GM23338 (cell line): Measurements from ENCODE around the gene RAP1A. TPM values are rescaled to one million over a fixed set of nuclear protein-coding genes. Genes with fewer than 3 reads are reported as not detected.

Experiments
- ATAC-seq: fragments of 200-7000 bp; cut with Tn5 transposase; 3 replicates; pipeline ENCODE4 v1.9.1; 2020
- DNase-seq: peaks from one replicate; pipeline ENCODE4 v3.0.0-alpha.2; 2015; ENCODE audit warnings: low spot score
- H2AFZ ChIP-seq: fragments of 200-600 bp; sonication (generic); 2 replicates; pipeline ENCODE4 v1.8.0; 2016; ENCODE audit warnings: antibody characterized with exemption, mild to moderate bottlenecking, moderate library complexity
- H3F3A ChIP-seq: fragments of 200-600 bp; sonication (generic); replicated peaks from 2 replicates; pipeline ENCODE4 v1.8.0; 2017; ENCODE audit warnings: antibody characterized with exemption, mixed run types, low read depth
- H3K27ac ChIP-seq: fragments of 200-600 bp; sonication (generic); 2 replicates; pipeline ENCODE4 v1.6.1; 2016; ENCODE audit warnings: low read depth
- H3K27me3 ChIP-seq: fragments of 200-600 bp; sonication (generic); 2 replicates; pipeline ENCODE4 v1.8.0; 2016; ENCODE audit warnings: mild to moderate bottlenecking, mixed run types, moderate library complexity; ENCODE audit not compliant: insufficient read depth
- H3K36me3 ChIP-seq: fragments of 200-600 bp; sonication (generic); 2 replicates; pipeline ENCODE4 v1.8.0; 2016; ENCODE audit warnings: mild to moderate bottlenecking; ENCODE audit not compliant: insufficient read depth
- H3K4me1 ChIP-seq: fragments of 200-600 bp; sonication (generic); 2 replicates; pipeline ENCODE4 v1.8.0; 2016; ENCODE audit warnings: mild to moderate bottlenecking, moderate library complexity; ENCODE audit not compliant: insufficient read depth
- H3K4me2 ChIP-seq: fragments of 200-600 bp; sonication (generic); 2 replicates; pipeline ENCODE4 v1.7.1; 2017; ENCODE audit warnings: mixed run types
- H3K4me3 ChIP-seq: fragments of 200-600 bp; sonication (generic); 2 replicates; pipeline ENCODE4 v1.6.1; 2016; ENCODE audit warnings: mixed run types
- H3K79me2 ChIP-seq: fragments of 200-600 bp; sonication (generic); replicated peaks from 2 replicates; pipeline ENCODE4 v1.8.0; 2017; ENCODE audit warnings: mild to moderate bottlenecking; ENCODE audit not compliant: insufficient read depth
- H3K9me2 ChIP-seq: fragments of 200-600 bp; sonication (generic); 2 replicates; pipeline ENCODE4 v1.8.0; 2017; ENCODE audit not compliant: insufficient read depth
- H4K20me1 ChIP-seq: fragments of 200-600 bp; sonication (generic); replicated peaks from 2 replicates; pipeline ENCODE4 v1.8.0; 2017; ENCODE audit warnings: mild to moderate bottlenecking; ENCODE audit not compliant: insufficient read depth
- H3K27ac Mint-ChIP-seq: 2 replicates; pipeline ENCODE4 v1.8.0; 2020; ENCODE audit warnings: inconsistent platforms, mild to moderate bottlenecking, moderate library complexity, mixed read lengths
- H3K27me3 Mint-ChIP-seq: 3 replicates; pipeline ENCODE4 v1.8.0; 2022; ENCODE audit warnings: low read depth, mild to moderate bottlenecking, moderate library complexity, mixed read lengths, inconsistent platforms; ENCODE audit not compliant: insufficient read depth, poor library complexity
- H3K36me3 Mint-ChIP-seq: 3 replicates; pipeline ENCODE4 v1.8.0; 2021; ENCODE audit warnings: low read depth, mild to moderate bottlenecking, inconsistent platforms, moderate library complexity, mixed read lengths
- H3K4me1 Mint-ChIP-seq: 3 replicates; pipeline ENCODE4 v1.8.0; 2020; ENCODE audit warnings: mild to moderate bottlenecking, inconsistent platforms, mixed read lengths
- H3K4me3 Mint-ChIP-seq: 3 replicates; pipeline ENCODE4 v1.8.0; 2021; ENCODE audit warnings: moderate library complexity, mild to moderate bottlenecking, inconsistent platforms, mixed read lengths
- H3K9me3 Mint-ChIP-seq: 3 replicates; pipeline ENCODE4 v1.8.0; 2020; ENCODE audit warnings: moderate library complexity, mild to moderate bottlenecking, inconsistent platforms, mixed read lengths
- CREB1 ChIP-seq: fragments of 250-450 bp; sonication (Bioruptor Pico); IDR thresholded peaks from 2 replicates; pipeline ENCODE4 v1.5.0; 2020; ENCODE audit warnings: low read depth, mild to moderate bottlenecking, moderate library complexity
- EZH2 ChIP-seq: fragments of 200-600 bp; sonication (generic); IDR thresholded peaks from one replicate; pipeline ENCODE4 v1.8.0; 2017; ENCODE audit warnings: antibody characterized with exemption, mild to moderate bottlenecking, low read depth; ENCODE audit not compliant: unreplicated experiment
- EZH2phosphoT487 ChIP-seq: fragments of 200-600 bp; sonication (generic); IDR thresholded peaks from one replicate; pipeline ENCODE4 v1.8.1; 2018; ENCODE audit warnings: antibody characterized with exemption; ENCODE audit not compliant: unreplicated experiment
- JUNB ChIP-seq: IDR thresholded peaks from one replicate; pipeline ENCODE4 v1.6.1; 2016; ENCODE audit warnings: antibody characterized with exemption; ENCODE audit not compliant: unreplicated experiment
- NANOG ChIP-seq: IDR thresholded peaks from 2 replicates; pipeline ENCODE4 v1.6.1; 2016; ENCODE audit warnings: antibody characterized with exemption, borderline replicate concordance
- POLR2AphosphoS5 ChIP-seq: IDR thresholded peaks from 2 replicates; pipeline ENCODE4 v1.6.1; 2016; ENCODE audit warnings: antibody characterized with exemption, low read depth
- REST ChIP-seq: IDR thresholded peaks from one replicate; pipeline ENCODE4 v1.6.1; 2018; ENCODE audit warnings: antibody characterized with exemption; ENCODE audit not compliant: unreplicated experiment
- STAT1 ChIP-seq: IDR thresholded peaks from one replicate; pipeline ENCODE4 v1.6.1; 2016; ENCODE audit warnings: antibody characterized with exemption; ENCODE audit not compliant: unreplicated experiment
- ZNF114 ChIP-seq: fragments of 250-450 bp; sonication (Bioruptor Pico); IDR thresholded peaks from 2 replicates; pipeline ENCODE4 v1.5.0; 2020; ENCODE audit warnings: mild to moderate bottlenecking, moderate library complexity
- ZNF331 ChIP-seq: fragments of 250-450 bp; sonication (Bioruptor Pico); IDR thresholded peaks from 2 replicates; pipeline ENCODE4 v1.5.0; 2020; ENCODE audit warnings: low read depth, mild to moderate bottlenecking, moderate library complexity
- ZNF462 ChIP-seq: fragments of 250-450 bp; sonication (Bioruptor Pico); IDR thresholded peaks from 2 replicates; pipeline ENCODE4 v1.5.0; 2020; ENCODE audit warnings: mild to moderate bottlenecking, moderate library complexity
- polyA plus RNA-seq: library from polyadenylated mRNA; unstranded; fragments of >200 nt; fragmentation: Nextera tagmentation; extraction: Ambion mirVana; gene quantifications from 2 replicates; pipeline ENCODE4 v1.2.1, GENCODE V29; 2016
- total RNA-seq: library from RNA; depleted of rRNA; stranded (reverse); fragments of >200 nt; shearing (Covaris generic); gene quantifications from 2 replicates; pipeline ENCODE4 v1.2.3, GENCODE V29; 2014
- TF ChIP-seq, protein P1 (sequence below): IDR thresholded peaks from 2 replicates; pipeline ENCODE4 v1.6.1; 2016; ENCODE audit warnings: antibody characterized with exemption
- TF ChIP-seq, protein P2 (sequence below), 2 experiments: fragments of 200-600 bp in 1 of 2; sonication (generic) in 1 of 2; conservative IDR thresholded peaks; 2 replicates each; pipeline versions ENCODE4 v1.5.1 to v1.6.1; 2016 to 2017; ENCODE audit warnings: antibody characterized with exemption in 2 of 2, low read depth in 2 of 2, mild to moderate bottlenecking in 2 of 2, moderate library complexity in 1 of 2

RAP1A gene
- total and polyA plus RNA-seq, 2 experiments from 2014 or later: 16.2 to 23.0 TPM

DNA sequence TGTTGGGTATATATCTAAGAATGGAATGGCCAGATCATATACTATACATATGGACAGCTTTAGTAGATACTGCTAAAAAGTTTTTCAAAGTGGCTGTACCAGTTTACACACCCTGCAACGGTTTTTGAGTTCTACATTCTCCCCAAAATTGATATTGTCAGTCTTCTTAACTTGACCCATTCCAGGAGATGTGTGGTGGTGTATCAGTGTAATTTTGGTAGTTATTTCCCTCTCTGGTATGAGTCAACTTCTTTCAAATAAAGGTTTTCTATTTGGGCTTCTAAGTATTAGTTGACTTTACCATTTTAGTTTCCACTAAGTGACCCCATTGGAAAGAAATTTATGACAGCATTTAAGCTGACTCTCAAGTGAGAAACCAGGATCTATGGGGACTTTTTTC, 90.4 kb downstream of the RAP1A start:
- Histone ChIP-seq H3K4me3 (no peak overlapping the region), H3K9me2 (no peaks in the 10 kb centered on the region), H2AFZ (no peak overlapping the region), H3K36me3 (no peaks in the 10 kb centered on the region; the same call in 1 of the 2 replicates), H3K79me2 (no peaks in the 10 kb centered on the region), H3F3A (no peaks in the 10 kb centered on the region), H3K4me2 (no peak overlapping the region), H3K27ac (no peak overlapping the region), H4K20me1 (no peaks in the 10 kb centered on the region), H3K4me1 (no peaks in the 10 kb centered on the region), H3K27me3 (no peaks in the 10 kb centered on the region)
- no peaks in the 10 kb centered on the region for H3K27me3 Mint-ChIP-seq
- peaks cover 5% of the 10 kb centered on the region; the same call in 2 of the 3 replicates for H3K36me3 Mint-ChIP-seq
- DNase-seq (no peak), ATAC-seq (no peak)
- no peaks in the 10 kb centered on the region for H3K4me1 Mint-ChIP-seq
- no peak overlapping the region for H3K4me3 Mint-ChIP-seq
- TF ChIP-seq REST (no peak), ZNF331 (CRISPR knock-in tag) (no peak), EZH2phosphoT487 (no peak), JUNB (no peak), POLR2AphosphoS5 (no peak), EZH2 (no peak), ZNF462 (CRISPR knock-in tag) (no peak), NANOG (no peak), STAT1 (no peak), ZNF114 (CRISPR knock-in tag) (no peak), CREB1 (CRISPR knock-in tag) (no peak)
- TF ChIP-seq, protein P1, sequence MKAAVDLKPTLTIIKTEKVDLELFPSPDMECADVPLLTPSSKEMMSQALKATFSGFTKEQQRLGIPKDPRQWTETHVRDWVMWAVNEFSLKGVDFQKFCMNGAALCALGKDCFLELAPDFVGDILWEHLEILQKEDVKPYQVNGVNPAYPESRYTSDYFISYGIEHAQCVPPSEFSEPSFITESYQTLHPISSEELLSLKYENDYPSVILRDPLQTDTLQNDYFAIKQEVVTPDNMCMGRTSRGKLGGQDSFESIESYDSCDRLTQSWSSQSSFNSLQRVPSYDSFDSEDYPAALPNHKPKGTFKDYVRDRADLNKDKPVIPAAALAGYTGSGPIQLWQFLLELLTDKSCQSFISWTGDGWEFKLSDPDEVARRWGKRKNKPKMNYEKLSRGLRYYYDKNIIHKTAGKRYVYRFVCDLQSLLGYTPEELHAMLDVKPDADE: no peak
- TF ChIP-seq, protein P2, sequence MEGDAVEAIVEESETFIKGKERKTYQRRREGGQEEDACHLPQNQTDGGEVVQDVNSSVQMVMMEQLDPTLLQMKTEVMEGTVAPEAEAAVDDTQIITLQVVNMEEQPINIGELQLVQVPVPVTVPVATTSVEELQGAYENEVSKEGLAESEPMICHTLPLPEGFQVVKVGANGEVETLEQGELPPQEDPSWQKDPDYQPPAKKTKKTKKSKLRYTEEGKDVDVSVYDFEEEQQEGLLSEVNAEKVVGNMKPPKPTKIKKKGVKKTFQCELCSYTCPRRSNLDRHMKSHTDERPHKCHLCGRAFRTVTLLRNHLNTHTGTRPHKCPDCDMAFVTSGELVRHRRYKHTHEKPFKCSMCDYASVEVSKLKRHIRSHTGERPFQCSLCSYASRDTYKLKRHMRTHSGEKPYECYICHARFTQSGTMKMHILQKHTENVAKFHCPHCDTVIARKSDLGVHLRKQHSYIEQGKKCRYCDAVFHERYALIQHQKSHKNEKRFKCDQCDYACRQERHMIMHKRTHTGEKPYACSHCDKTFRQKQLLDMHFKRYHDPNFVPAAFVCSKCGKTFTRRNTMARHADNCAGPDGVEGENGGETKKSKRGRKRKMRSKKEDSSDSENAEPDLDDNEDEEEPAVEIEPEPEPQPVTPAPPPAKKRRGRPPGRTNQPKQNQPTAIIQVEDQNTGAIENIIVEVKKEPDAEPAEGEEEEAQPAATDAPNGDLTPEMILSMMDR (conservative IDR thresholded peaks at IDR 0.05; ENCODE audit: low read depth in 2 of 2): no peak
- H3K27ac Mint-ChIP-seq: no peak overlapping the region
- H3K9me3 Mint-ChIP-seq: no peaks in the 10 kb centered on the region
